ENCODE measurements around the gene CMTM5.
"Not testable (repeated sequence)": the region's sequence is repeated elsewhere in the genome, so short reads cannot be mapped to it uniquely, and the experiment has no call there.

CMTM5 gene

DNA sequence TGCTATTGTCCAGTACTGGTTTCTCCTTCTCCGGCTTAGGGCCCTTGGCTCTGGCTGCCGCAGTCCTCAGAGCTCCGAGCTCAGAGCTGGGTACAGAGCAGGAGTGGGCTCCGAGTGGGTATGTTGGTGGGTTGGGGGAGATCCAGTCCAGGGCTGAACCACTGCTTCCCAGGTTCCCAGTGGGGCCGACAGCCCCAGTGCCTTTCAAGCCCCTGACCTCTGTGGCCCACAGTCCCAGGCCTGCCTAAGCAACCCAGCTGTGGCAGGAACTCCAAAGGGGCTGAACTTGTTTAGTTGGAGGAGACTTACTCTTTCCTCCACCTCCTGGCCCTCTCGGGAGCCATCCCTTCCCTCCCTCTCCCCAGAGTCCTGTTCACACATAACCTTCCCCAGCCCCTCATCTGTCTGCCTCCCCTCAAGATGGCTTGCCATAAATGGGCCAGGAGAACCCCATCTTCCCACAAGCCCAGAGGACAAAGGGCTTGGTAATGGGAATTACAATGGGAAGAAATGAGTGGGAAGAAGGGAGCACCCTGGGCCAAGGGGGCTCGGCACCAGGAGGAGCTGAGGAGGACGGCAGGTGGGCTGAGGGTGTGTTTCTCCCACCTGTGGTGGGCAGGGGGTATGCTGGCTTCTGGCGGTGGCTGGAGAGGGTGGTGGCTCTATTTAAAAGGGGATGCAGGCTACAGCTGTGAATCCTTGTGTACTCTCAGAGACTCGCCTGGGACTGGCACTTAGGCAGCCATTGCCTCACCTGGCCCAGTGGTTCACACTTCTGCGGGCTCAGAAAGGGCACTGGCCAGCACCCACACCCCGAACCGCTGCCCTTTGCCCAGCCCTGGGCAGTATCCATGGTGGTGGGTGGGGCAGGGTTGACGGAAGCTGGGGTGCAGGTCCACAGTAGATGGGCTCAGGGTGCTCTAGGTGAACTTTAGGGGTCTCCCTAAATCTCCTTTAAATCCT is 35.0 kb downstream of the CMTM5 start:
- no peak overlapping the region for H3K9ac ChIP-seq
- no peaks in the 10 kb centered on the region for H3K9me3 ChIP-seq (replicated peaks in 1 of 11)
- H3K4me2 ChIP-seq = no peak overlapping the region
- peaks cover 12 to 48% (median 35%) of the 10 kb centered on the region in 11 experiments for H3K27me3 ChIP-seq
- no peak for TF ChIP-seq Cebpa-rat (IDR thresholded peaks at IDR 0.05)
- no peak overlapping the region for H3K4me3 ChIP-seq
- peaks cover 0 to 34% (median 11%) of the 10 kb centered on the region in 11 experiments; a peak in 14 of 22 replicates for H4K20me1 ChIP-seq
- H3K36me3 ChIP-seq = no peaks in the 10 kb centered on the region
- peaks cover 0 to 7% (median 4%) of the 10 kb centered on the region in 10 experiments; a peak in 14 of 20 replicates for H3K4me1 ChIP-seq
- H3K27ac ChIP-seq = no peak overlapping the region

DNA sequence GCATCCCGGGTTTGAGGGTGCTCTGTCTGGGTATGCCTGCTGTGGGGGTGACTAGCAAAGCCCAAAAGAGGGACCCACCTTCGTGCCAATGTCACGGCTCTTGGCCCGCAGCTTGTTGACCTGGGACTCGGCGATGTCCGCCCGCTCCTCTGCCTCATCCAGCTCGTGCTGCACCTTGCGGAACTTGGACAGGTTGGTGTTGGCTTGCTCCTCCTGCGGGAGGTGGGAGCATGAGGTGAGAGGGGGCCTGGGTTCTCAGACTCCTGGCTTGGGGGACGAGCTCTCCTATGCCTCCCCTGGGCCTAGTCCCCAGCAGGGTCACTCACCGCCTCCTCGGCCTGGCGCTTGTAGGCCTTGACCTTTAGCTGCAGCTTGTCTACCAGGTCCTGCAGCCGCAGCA is 36.8 kb downstream of the CMTM5 start:
- Histone ChIP-seq H4K20me1 (peaks cover 0 to 25% (median 0%) of the 10 kb centered on the region in 11 experiments; a peak in 5 of 22 replicates), H3K36me3 (no peaks in the 10 kb centered on the region), H3K9ac (no peak overlapping the region), H3K4me1 (no peaks in the 10 kb centered on the region), H3K9me3 (replicated peaks in 1 of 11) (no peaks in the 10 kb centered on the region), H3K4me2 (no peak overlapping the region), H3K27ac (no peak overlapping the region), H3K4me3 (no peak overlapping the region), H3K27me3 (peaks cover 0 to 30% (median 16%) of the 10 kb centered on the region in 11 experiments; a peak in 19 of 22 replicates)
- no peak for TF ChIP-seq Cebpa-rat (IDR thresholded peaks at IDR 0.05)

DNA sequence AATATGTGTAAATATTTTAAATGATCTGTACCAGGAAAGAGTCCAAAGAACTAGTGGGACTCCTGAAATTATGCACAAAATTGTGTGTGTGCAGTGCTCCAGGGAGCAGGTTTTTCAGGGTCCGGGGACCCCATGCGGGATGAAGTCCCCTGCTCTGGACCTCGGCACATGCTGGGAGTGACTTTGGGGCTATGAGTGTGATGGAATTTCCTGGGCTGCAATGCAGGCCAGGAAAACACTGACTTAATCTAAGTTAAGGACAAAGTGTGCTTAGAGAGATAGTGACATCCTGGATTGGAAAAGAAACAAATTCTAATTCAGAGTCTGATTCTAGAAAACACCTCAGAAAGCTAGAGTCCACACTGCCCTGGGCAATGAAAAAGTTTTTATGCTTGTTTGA is 37.4 kb downstream of the CMTM5 start:
- no peak for TF ChIP-seq Cebpa-rat (IDR thresholded peaks at IDR 0.05)
- Histone ChIP-seq H3K9me3 (replicated peaks in 1 of 11) (no peaks in the 10 kb centered on the region), H4K20me1 (peaks cover 0 to 25% (median 0%) of the 10 kb centered on the region in 11 experiments; a peak in 4 of 22 replicates), H3K4me1 (no peaks in the 10 kb centered on the region), H3K36me3 (no peaks in the 10 kb centered on the region), H3K9ac (no peak overlapping the region), H3K27ac (no peak overlapping the region), H3K4me2 (no peak overlapping the region), H3K4me3 (no peak overlapping the region), H3K27me3 (peaks cover 0 to 24% (median 11%) of the 10 kb centered on the region in 11 experiments; a peak in 12 of 22 replicates)

DNA sequence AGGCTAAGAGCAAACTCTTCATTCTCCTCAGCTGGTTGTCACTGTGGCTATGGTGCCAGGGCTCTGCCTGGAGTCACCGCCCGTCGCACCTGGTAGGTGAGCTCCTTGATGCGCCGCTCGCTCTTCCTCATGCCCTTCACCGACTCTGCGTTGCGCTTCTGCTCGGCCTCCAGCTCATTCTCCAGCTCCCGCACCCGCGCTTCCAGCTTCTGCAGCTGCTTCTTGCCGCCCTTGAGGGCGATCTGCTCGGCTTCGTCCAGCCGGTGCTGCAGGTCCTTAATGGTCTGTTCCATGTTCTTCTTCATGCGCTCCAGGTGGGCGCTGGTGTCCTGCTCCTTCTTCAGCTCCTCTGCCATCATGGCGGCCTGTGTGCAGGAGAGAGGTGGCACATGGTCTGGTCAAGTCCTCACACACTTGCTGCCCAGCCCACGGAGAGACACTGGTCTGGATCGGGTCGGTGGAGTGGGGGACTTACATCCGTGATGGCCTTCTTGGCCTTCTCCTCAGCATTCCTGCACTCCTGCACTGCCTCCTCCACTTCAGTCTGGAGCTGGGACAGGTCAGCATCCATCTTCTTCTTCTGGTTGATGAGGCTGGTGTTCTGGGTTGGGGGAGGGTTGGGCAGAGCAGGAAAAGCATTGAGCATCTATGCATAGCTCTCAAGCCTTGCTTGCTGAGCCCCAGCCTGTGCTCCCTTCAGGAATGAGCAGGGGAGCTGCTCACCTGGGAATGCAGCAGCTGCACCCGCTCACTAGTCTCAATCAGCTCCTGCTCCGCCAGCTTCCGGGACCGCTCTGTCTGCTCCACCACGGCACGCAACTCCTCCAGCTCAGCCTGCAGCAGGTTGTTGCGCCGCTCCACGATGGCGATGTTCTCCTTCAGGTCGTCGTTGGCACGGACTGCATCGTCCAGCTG is 38.3 kb downstream of the CMTM5 start:
- Histone ChIP-seq H3K36me3 (no peaks in the 10 kb centered on the region), H3K4me1 (no peaks in the 10 kb centered on the region), H4K20me1 (peaks cover 0 to 20% (median 0%) of the 10 kb centered on the region in 11 experiments; a peak in 4 of 22 replicates), H3K9me3 (replicated peaks in 1 of 11) (no peaks in the 10 kb centered on the region), H3K4me2 (no peak overlapping the region), H3K9ac (no peak overlapping the region), H3K27ac (no peak overlapping the region), H3K27me3 (peaks cover 0 to 15% (median 5%) of the 10 kb centered on the region in 11 experiments; a peak in 10 of 22 replicates), H3K4me3 (no peak overlapping the region)
- TF ChIP-seq Cebpa-rat (IDR thresholded peaks at IDR 0.05) = no peak

DNA sequence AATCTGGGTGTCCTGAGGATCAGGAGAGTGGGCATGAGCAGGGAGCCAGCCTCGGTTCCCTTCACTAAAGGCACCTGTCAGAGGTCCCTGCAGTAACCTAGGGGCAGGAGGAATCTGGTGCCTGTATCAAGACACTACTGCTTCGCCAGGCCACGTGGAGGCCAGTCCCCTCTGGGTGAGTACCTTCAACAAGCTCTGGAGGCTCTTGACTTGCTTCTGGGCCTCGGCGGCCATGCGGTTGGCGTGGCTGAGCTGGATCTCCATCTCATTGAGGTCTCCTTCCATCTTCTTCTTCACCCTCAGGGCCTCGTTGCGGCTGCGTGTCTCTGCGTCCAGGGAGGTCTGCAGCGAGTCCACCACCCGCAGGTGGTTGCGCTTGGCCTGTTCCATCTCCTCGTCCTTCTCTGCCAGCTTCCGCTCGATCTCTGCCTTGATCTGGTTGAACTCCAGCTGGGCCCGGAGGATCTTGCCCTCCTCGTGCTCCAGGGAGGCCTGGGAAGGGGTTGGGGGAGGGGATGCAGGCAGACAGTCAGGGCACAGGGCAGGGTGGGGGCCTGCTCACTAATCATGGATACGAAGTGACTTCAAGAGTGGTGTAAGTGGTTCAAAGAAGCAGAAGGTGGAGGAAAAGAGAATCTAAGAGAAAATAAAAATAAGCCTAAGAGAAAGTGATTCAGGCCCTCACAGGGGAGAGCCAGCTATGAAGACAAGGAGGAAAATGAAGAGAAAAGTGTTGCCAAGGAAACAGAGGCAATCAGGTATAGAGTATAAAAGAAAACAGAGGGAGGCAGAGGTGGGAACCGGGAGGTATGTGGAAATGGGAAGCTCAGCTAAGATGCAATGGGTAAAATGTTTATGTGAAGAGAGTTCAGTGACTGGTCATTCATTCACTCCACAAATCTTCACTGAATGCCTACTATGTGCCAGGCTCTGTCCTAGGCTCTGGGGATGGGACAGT is 39.3 kb downstream of the CMTM5 start:
- Histone ChIP-seq H4K20me1 (peaks cover 0 to 10% (median 0%) of the 10 kb centered on the region in 11 experiments; a peak in 2 of 22 replicates), H3K4me2 (no peak overlapping the region), H3K4me3 (no peak overlapping the region), H3K27me3 (peaks cover 0 to 7% (median 0%) of the 10 kb centered on the region in 11 experiments; a peak in 3 of 22 replicates), H3K36me3 (no peaks in the 10 kb centered on the region), H3K9ac (no peak overlapping the region), H3K9me3 (replicated peaks in 1 of 11) (no peaks in the 10 kb centered on the region), H3K27ac (no peak overlapping the region), H3K4me1 (no peaks in the 10 kb centered on the region)
- TF ChIP-seq Cebpa-rat (IDR thresholded peaks at IDR 0.05) = no peak

DNA sequence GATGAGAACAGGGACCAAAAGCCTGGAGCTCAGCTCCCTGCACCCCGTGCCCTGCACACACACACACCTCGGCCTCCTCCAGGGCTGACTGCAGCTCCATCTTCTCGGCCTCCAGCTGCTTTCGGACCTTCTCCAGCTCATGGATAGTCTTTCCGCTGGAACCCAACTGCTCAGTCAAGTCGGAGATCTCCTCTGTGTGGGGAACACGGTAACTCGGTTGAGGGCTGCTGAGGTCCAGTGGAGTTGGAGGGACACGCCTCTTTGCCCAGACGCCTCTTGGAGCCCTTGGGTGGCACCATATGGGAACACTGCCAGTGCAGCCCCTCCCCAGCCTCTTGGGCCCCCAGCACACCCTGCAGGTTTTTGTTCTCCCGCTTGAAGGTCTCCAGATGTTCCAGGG is 40.0 kb downstream of the CMTM5 start:
- no peak overlapping the region for H3K4me3 ChIP-seq
- H4K20me1 ChIP-seq = peaks cover 0 to 6% (median 0%) of the 10 kb centered on the region in 11 experiments; a peak in 2 of 22 replicates
- no peaks in the 10 kb centered on the region for H3K9me3 ChIP-seq (replicated peaks in 1 of 11)
- H3K4me1 ChIP-seq = no peaks in the 10 kb centered on the region; a peak in 1 of 20 replicates
- H3K9ac ChIP-seq = no peak overlapping the region
- peaks cover 0 to 3% (median 0%) of the 10 kb centered on the region in 11 experiments; a peak in 2 of 22 replicates for H3K27me3 ChIP-seq
- TF ChIP-seq Cebpa-rat (IDR thresholded peaks at IDR 0.05) = no peak
- no peak overlapping the region for H3K4me2 ChIP-seq
- no peak overlapping the region for H3K27ac ChIP-seq
- no peaks in the 10 kb centered on the region for H3K36me3 ChIP-seq

DNA sequence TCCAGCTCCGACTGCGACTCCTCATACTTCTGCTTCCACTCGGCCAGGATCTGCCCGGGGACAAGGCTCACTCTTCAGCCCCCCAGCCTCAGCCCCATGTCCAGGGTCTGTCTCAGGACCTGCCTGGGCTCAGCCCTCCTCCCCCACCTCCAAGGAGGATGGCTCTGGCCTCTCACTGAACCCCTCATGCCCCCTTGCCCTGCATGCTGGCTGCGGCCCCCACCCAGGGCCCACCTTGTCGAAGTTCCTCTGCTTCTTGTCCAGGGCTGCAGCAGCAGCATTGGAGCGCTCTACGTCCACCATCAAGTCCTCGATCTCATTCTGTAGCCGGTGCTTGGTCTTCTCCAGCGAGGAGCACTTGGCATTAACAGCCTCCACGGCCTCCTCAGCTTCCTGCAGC is 40.4 kb downstream of the CMTM5 start:
- H3K4me1 ChIP-seq = not testable (repeated sequence)

DNA sequence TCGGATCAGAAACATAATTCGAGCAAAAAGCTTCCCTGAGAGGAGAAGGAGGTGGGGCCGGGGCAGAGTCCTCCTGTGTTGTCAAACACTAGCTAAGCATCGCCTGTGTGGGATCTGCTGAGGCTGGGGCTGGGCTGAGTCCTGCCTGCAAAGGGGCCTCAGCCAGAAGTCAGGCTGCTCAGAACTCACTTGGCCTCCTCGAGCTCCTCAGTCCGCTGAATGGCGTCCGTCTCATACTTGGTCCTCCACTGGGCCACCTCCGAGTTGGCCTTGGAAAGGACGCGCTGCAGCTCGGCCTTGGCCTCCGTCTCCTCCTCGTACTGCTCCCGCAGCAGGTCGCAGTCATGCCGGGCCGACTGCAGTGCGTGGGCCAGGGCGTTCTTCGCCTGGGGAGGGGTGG is 41.2 kb downstream of the CMTM5 start:
- H3K4me3 ChIP-seq = no peak overlapping the region
- H3K4me1 ChIP-seq = no peaks in the 10 kb centered on the region; a peak in 1 of 20 replicates
- no peaks in the 10 kb centered on the region; a peak in 2 of 22 replicates for H4K20me1 ChIP-seq
- no peaks in the 10 kb centered on the region for H3K36me3 ChIP-seq
- H3K9me3 ChIP-seq (replicated peaks in 1 of 11) = no peaks in the 10 kb centered on the region
- H3K27me3 ChIP-seq = peaks cover 0 to 3% (median 0%) of the 10 kb centered on the region in 11 experiments; a peak in 2 of 22 replicates
- H3K4me2 ChIP-seq = no peak overlapping the region
- H3K9ac ChIP-seq = no peak overlapping the region
- TF ChIP-seq Cebpa-rat (IDR thresholded peaks at IDR 0.05) = no peak
- no peak overlapping the region for H3K27ac ChIP-seq

More for the DNA sequence above, 40.4 kb downstream of the CMTM5 start:
- not testable (repeated sequence) for H3K4me3 ChIP-seq; H3K36me3 ChIP-seq; H3K4me2 ChIP-seq; H3K9ac ChIP-seq; H3K9me3 ChIP-seq (replicated peaks in 1 of 11); H3K27me3 ChIP-seq; H4K20me1 ChIP-seq; H3K27ac ChIP-seq

DNA sequence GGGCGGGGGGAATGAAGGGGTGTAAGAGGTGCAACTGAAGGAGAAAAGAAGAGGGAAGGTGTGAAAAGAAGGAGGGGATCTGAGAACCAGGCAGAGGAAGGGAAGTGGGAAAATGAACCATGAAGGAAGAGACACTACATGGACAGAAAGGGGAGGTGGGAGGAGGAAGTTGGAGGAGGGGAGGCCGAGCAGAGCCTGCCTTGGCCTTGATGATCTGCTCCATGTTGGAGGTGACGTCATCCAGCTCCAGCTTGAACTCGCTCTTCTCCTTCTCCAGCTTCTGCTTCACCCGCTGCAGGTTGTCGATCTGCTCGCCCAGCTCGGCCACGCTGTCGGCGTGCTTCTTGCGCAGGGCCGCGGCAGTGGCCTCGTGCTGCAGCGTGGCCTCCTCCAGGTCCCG is 42.8 kb downstream of the CMTM5 start:
- H3K4me2 ChIP-seq; H4K20me1 ChIP-seq; H3K36me3 ChIP-seq; H3K9ac ChIP-seq; H3K9me3 ChIP-seq (replicated peaks in 1 of 11); H3K27ac ChIP-seq; H3K4me3 ChIP-seq; H3K27me3 ChIP-seq; H3K4me1 ChIP-seq: not testable (repeated sequence)
